ENCODE results near the gene MTA3.
"Not testable (repeated sequence)": the region's sequence is repeated elsewhere in the genome, so short reads cannot be mapped to it uniquely, and the experiment has no call there.

The MTA3 gene

GRCh38 chr2:42613281-42614064, 45.0 kb downstream of the MTA3 start:
- DNase-seq, result no peak

GRCh38 chr2:42614838-42615237, 46.4 kb downstream of the MTA3 start:
- DNase-seq, result no peak

- DNase-seq, result no peak
Observed at GRCh38 chr2:42618116-42618515, 49.7 kb downstream of the MTA3 start.

- no peak for DNase-seq
Observed at GRCh38 chr2:42618972-42619371, 50.5 kb downstream of the MTA3 start.

- DNase-seq, result not testable (repeated sequence)
Observed at GRCh38 chr2:42621626-42622025, 53.2 kb downstream of the MTA3 start.

GRCh38 chr2:42622943-42623676, 54.7 kb downstream of the MTA3 start:
- no peak for DNase-seq

GRCh38 chr2:42624047-42624446, 55.6 kb downstream of the MTA3 start:
- no peak for DNase-seq

- DNase-seq, result not testable (repeated sequence)
Observed at GRCh38 chr2:42628024-42628423, 59.6 kb downstream of the MTA3 start.

GRCh38 chr2:42636934-42637333, 68.5 kb downstream of the MTA3 start:
- DNase-seq, result no peak

- no peak for DNase-seq
Observed at GRCh38 chr2:42638080-42638784, 69.8 kb downstream of the MTA3 start.

- no peak for DNase-seq
Observed at GRCh38 chr2:42639340-42640077, 71.1 kb downstream of the MTA3 start.

GRCh38 chr2:42640261-42640660, 71.8 kb downstream of the MTA3 start:
- DNase-seq, result no peak

- not testable (repeated sequence) for DNase-seq
Observed at GRCh38 chr2:42642371-42642770, 73.9 kb downstream of the MTA3 start.

GRCh38 chr2:42645551-42645950, 77.1 kb downstream of the MTA3 start:
- no peak for DNase-seq

- no peak for DNase-seq
Observed at GRCh38 chr2:42648796-42649195, 80.4 kb downstream of the MTA3 start.

GRCh38 chr2:42651057-42651456, 82.6 kb downstream of the MTA3 start:
- DNase-seq, result no peak

- DNase-seq, result no peak
Observed at GRCh38 chr2:42652086-42652485, 83.7 kb downstream of the MTA3 start.

GRCh38 chr2:42653039-42653438, 84.6 kb downstream of the MTA3 start:
- no peak for DNase-seq

- DNase-seq, result no peak
Observed at GRCh38 chr2:42653908-42654445, 85.5 kb downstream of the MTA3 start.

- no peak for DNase-seq
Observed at GRCh38 chr2:42658306-42658705, 89.9 kb downstream of the MTA3 start.

GRCh38 chr2:42659609-42660008, 91.2 kb downstream of the MTA3 start:
- no peak for DNase-seq

- DNase-seq, result peak; percentile 42 to 53
Observed at GRCh38 chr2:42663106-42663780, 94.8 kb downstream of the MTA3 start.
